Fibroblast of pulmonary artery (primary cell): Measurements from ENCODE around the gene C19orf53.

ENCODE experiments used
- DNase-seq: peaks from one replicate; pipeline ENCODE4 v3.0.0-alpha.2; 2010; ENCODE audit warnings: low read depth
- H3K4me3 ChIP-seq: replicated peaks from 2 replicates; pipeline ENCODE4 v1.5.1; 2011; ENCODE audit warnings: low read depth, mild to moderate bottlenecking, control low read depth, low read length, moderate library complexity
- CTCF ChIP-seq: IDR thresholded peaks from 2 replicates; pipeline ENCODE4 v1.5.1; 2011; ENCODE audit warnings: mild to moderate bottlenecking, control low read depth, low read length, inconsistent platforms; ENCODE audit errors: missing control alignments

Gene C19orf53

GRCh38 chr19:13774217-13775191 is at the start of gene C19orf53:
C19orf53 (plus strand) TSS chr19:13774456; CDS start chr19:13774478, 22 bp downstream.
- no peak for TF ChIP-seq CTCF
- DNase-seq: peak; percentile 93
- peak within 1 kb of the TSS; percentile 95 for H3K4me3 ChIP-seq

GRCh38 chr19:13726323-13726722 is 47.9 kb upstream of the C19orf53 start:
- no peak for DNase-seq
- TF ChIP-seq CTCF: no peak

GRCh38 chr19:13727798-13728197 is 46.5 kb upstream of the C19orf53 start:
- H3K4me3 ChIP-seq: no peak overlapping the region
- TF ChIP-seq CTCF: no peak
- peak; percentile 58 for DNase-seq

More at GRCh38 chr19:13726323-13726722, 47.9 kb upstream of the C19orf53 start:
- no peak overlapping the region for H3K4me3 ChIP-seq

GRCh38 chr19:13729859-13730258 is 44.4 kb upstream of the C19orf53 start:
- DNase-seq: no peak
- TF ChIP-seq CTCF: no peak
- H3K4me3 ChIP-seq: no peak overlapping the region

GRCh38 chr19:13731147-13731964 is 42.9 kb upstream of the C19orf53 start:
- TF ChIP-seq CTCF: no peak
- H3K4me3 ChIP-seq: peak overlapping the region; percentile 79
- peak; percentile 96 for DNase-seq

GRCh38 chr19:13732337-13732736 is 41.9 kb upstream of the C19orf53 start:
- no peak for TF ChIP-seq CTCF
- H3K4me3 ChIP-seq: peak overlapping the region; percentile 79
- no peak for DNase-seq
